ENCODE data around the gene IFIT3.

Gene IFIT3

DNA sequence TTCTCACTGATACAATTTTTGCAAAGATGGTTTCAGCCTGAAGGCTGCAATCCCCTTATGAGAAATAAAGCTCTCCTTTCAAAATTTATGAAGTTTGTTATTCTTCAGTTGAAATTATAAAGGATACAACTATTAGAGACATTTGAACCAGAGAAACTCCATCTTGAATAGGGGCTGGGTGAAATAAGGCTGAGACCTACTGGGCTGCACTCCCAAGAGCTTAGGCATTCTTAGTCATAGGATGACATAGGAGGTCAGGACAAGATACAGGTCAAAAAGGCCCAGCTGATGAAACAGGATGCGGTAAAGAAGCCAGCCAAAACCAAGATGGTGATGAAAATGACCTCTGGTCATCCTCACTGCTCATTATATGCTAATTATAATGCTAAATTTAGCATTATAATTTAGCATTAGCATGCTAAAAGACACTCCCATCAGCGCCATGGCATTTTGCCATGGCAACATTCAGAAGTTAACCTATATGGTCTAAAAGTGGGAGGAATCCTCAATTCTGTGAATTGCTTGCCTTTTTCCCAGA lies 27.7 kb downstream of the IFIT3 start:
- H3K4me1 ChIP-seq (ENCODE audit: control insufficient read depth, insufficient read depth, low read length) = peaks cover 4% of the 10 kb centered on the region
- H3K27ac ChIP-seq (ENCODE audit: low read depth, low read length) = no peak overlapping the region
- no peaks in the 10 kb centered on the region for H3K36me3 ChIP-seq (ENCODE audit: control insufficient read depth, insufficient read depth, low read length)

DNA sequence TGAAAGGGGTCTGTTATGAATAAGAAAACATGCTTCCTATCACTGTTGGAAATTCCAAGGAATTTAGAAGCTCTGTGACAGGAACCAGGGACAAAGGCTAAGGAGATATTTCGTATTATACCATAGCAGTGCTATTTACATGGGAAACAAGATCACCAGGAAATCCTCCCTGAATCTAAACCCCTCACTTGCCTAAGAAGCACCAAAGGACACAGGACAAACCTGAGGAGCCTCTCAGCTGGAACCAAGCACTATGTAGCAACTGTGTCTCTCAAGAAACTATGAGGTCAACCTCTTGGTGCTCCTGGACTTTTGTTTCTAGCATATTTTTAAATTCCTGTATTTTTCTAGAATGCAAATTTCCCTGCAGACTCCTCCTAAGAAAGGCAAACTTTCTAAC lies 29.3 kb downstream of the IFIT3 start:
- H3K36me3 ChIP-seq (ENCODE audit: control insufficient read depth, insufficient read depth, low read length) = no peaks in the 10 kb centered on the region
- H3K4me3 ChIP-seq (ENCODE audit: low read length) = no peak overlapping the region
- no peaks in the 10 kb centered on the region for H3K27me3 ChIP-seq (ENCODE audit: control insufficient read depth, insufficient read depth, low read length)
- no peak overlapping the region for H3K9ac ChIP-seq (ENCODE audit: low read length)
- no peak overlapping the region for H3K27ac ChIP-seq (ENCODE audit: low read depth, low read length)
- H3K4me1 ChIP-seq (ENCODE audit: control insufficient read depth, insufficient read depth, low read length) = no peaks in the 10 kb centered on the region

More for the DNA sequence above, 27.7 kb downstream of the IFIT3 start:
- Histone ChIP-seq H3K27me3 (ENCODE audit: control insufficient read depth, insufficient read depth, low read length) (no peaks in the 10 kb centered on the region), H3K9ac (ENCODE audit: low read length) (no peak overlapping the region), H3K4me3 (ENCODE audit: low read length) (no peak overlapping the region)

DNA sequence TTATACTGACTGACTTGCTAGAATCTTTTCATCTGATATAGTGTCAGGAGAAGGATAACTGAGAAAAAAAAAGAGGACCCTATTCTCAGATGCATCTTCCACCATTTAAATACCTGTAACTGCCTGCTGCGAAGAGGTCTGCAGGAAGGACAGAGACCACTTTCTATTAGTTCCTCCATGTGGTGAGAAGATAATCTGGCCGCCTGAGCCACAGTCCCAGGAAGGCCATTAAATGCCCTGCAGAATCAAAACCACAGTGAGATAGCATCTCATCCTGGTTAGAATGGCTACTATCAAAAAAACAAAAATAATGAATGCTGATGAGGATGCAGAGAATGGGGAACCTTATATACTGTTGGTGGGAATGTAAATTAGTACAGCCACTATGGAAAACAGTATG lies 30.2 kb downstream of the IFIT3 start:
- no peaks in the 10 kb centered on the region for H3K4me1 ChIP-seq (ENCODE audit: control insufficient read depth, insufficient read depth, low read length)
- H3K27me3 ChIP-seq (ENCODE audit: control insufficient read depth, insufficient read depth, low read length) = no peaks in the 10 kb centered on the region
- no peak overlapping the region for H3K27ac ChIP-seq (ENCODE audit: low read depth, low read length)
- no peak overlapping the region for H3K9ac ChIP-seq (ENCODE audit: low read length)
- no peaks in the 10 kb centered on the region for H3K36me3 ChIP-seq (ENCODE audit: control insufficient read depth, insufficient read depth, low read length)
- no peak overlapping the region for H3K4me3 ChIP-seq (ENCODE audit: low read length)

DNA sequence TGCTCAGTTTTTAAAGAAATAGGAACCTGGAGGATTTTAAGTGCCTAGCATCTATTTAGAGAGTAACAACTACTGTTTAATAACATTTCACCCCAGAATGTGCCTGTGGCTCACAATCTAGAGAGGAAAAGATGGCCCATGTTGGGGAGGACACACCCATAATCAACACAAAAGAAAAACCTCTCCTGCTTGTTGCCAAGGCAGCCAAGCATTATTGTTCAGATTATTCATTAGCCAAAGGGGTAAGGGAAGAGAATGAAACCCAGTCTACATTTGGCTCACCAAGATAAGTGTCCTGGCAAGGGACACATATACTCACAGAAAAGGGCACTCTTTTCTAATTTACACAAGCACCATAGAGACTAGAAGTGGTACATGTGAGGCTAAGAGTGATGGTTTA lies 32.4 kb downstream of the IFIT3 start:
- H3K4me3 ChIP-seq (ENCODE audit: low read length) = no peak overlapping the region
- no peak overlapping the region for H3K27ac ChIP-seq (ENCODE audit: low read depth, low read length)
- H3K27me3 ChIP-seq (ENCODE audit: control insufficient read depth, insufficient read depth, low read length) = no peaks in the 10 kb centered on the region
- H3K4me1 ChIP-seq (ENCODE audit: control insufficient read depth, insufficient read depth, low read length) = no peaks in the 10 kb centered on the region
- no peaks in the 10 kb centered on the region for H3K36me3 ChIP-seq (ENCODE audit: control insufficient read depth, insufficient read depth, low read length)
- H3K9ac ChIP-seq (ENCODE audit: low read length) = no peak overlapping the region

DNA sequence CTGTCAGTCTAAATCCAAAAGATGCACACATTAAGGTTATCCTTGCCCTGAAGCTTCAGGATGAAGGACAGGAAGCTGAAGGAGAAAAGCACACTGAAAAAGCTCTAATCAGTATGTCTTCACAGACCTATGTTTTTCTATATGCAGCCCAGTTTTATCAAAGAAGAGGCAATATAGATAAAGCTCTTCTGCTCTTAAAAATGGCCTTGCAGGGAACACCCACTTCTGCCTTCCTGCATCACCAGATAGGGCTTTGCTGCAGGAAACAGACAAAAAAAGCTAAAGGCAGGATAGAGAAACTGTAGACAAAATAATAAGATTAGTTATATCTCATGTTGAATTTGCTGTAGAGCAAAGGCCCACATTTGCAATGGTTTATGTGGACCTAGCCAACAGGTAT lies 35.1 kb downstream of the IFIT3 start:
- H3K27me3 ChIP-seq (ENCODE audit: control insufficient read depth, insufficient read depth, low read length) = no peaks in the 10 kb centered on the region
- no peak overlapping the region for H3K27ac ChIP-seq (ENCODE audit: low read depth, low read length)
- H3K4me1 ChIP-seq (ENCODE audit: control insufficient read depth, insufficient read depth, low read length) = no peaks in the 10 kb centered on the region
- no peak overlapping the region for H3K9ac ChIP-seq (ENCODE audit: low read length)
- no peak overlapping the region for H3K4me3 ChIP-seq (ENCODE audit: low read length)
- H3K36me3 ChIP-seq (ENCODE audit: control insufficient read depth, insufficient read depth, low read length) = no peaks in the 10 kb centered on the region

DNA sequence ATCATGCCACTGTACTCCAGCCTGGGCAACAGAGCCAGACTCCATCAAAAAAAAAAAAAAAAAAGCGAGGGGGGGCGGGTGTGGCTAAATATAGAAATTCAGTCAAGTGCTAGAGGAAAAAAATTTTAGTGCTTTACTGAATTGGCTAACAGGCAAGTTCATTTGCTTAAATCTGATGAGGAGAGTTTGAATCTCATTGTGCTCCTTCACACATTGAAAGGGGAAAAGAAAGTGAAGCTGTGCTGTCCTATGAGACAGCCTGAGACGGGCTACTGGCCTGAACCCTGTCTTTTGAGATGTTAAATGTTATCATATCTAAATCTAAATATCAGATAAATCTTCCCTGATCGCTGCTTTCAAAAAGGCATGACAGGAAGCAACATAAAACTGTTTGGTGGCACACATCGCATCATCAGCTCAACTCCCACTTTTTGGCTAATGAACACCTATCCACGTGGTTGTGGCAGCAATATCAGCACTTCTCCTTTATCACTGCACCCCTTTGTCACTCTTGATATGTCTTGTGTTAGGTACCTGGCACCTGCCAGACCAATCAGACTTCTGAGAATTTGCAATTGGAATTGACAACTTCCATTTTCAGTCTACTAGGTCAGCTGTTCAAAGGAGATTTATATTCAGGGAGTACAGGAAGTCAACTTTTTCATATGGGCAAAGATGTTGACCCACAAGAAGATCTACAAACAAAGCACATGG lies 36.1 kb downstream of the IFIT3 start:
- no peak overlapping the region for H3K4me3 ChIP-seq (ENCODE audit: low read length)
- no peaks in the 10 kb centered on the region for H3K27me3 ChIP-seq (ENCODE audit: control insufficient read depth, insufficient read depth, low read length)
- no peak overlapping the region for H3K9ac ChIP-seq (ENCODE audit: low read length)
- H3K4me1 ChIP-seq (ENCODE audit: control insufficient read depth, insufficient read depth, low read length) = no peaks in the 10 kb centered on the region
- H3K27ac ChIP-seq (ENCODE audit: low read depth, low read length) = no peak overlapping the region
- no peaks in the 10 kb centered on the region for H3K36me3 ChIP-seq (ENCODE audit: control insufficient read depth, insufficient read depth, low read length)

DNA sequence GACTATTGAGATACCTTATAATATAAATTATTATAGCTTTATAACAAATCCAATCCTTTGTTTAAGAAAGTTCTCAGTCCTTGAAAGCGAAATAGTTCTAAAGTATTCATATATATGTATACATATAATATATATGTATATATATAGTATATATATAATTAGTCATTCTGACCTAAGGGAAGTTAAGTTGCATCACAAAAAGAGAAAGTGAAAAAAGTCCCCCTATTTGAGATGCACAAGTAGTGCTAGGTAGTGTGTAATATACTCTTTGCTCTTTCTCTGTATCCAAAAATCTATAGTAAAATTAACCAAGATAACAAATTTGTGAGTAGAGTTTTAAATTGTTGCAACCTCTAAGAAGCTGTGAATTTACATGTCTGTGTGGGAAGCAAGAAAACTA lies 36.7 kb downstream of the IFIT3 start:
- no peak overlapping the region for H3K4me3 ChIP-seq (ENCODE audit: low read length)
- no peaks in the 10 kb centered on the region for H3K36me3 ChIP-seq (ENCODE audit: control insufficient read depth, insufficient read depth, low read length)
- H3K27me3 ChIP-seq (ENCODE audit: control insufficient read depth, insufficient read depth, low read length) = no peaks in the 10 kb centered on the region
- no peak overlapping the region for H3K9ac ChIP-seq (ENCODE audit: low read length)
- H3K4me1 ChIP-seq (ENCODE audit: control insufficient read depth, insufficient read depth, low read length) = no peaks in the 10 kb centered on the region
- no peak overlapping the region for H3K27ac ChIP-seq (ENCODE audit: low read depth, low read length)

DNA sequence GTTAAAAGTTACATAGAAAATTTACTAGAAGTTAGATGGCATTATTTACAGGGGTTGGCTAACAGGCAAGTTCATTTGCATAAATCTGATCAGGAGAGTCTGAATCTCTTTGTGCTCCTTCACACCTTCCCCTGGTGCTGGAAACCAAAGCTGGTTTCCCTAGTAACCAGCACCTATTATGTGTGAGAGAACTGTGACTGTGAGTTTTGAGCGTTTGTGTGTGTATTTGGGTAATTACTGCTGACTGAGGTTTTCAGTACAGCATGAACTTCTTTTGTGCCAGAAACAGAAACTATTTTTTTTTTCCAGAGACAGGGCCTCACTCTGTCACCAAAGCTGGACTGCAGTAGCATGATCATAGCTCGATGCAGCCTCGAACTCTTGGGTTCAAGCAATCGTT lies 39.7 kb downstream of the IFIT3 start:
- Histone ChIP-seq H3K27ac (ENCODE audit: low read depth, low read length) (no peak overlapping the region), H3K36me3 (ENCODE audit: control insufficient read depth, insufficient read depth, low read length) (no peaks in the 10 kb centered on the region), H3K9ac (ENCODE audit: low read length) (no peak overlapping the region), H3K4me1 (ENCODE audit: control insufficient read depth, insufficient read depth, low read length) (no peaks in the 10 kb centered on the region), H3K4me3 (ENCODE audit: low read length) (no peak overlapping the region), H3K27me3 (ENCODE audit: control insufficient read depth, insufficient read depth, low read length) (no peaks in the 10 kb centered on the region)

DNA sequence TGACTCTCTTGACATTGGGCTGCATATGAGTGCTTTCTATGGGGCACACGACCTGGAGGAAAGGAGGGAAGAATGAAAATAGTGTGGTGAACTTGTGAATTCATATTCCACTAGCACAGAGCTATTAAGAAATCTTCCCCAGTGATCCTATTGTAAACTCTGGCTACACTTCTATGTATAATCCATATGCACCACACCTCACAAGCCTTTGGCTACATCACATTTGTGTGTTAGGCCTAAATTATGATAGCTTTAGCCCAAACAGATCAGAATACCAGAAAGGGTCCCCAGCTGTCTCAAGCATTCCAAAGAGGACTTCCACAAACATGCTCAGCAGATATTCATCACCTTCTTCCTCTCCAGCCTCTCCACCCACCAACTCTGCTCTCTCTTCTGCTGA lies 40.3 kb downstream of the IFIT3 start:
- Histone ChIP-seq H3K4me1 (ENCODE audit: control insufficient read depth, insufficient read depth, low read length) (no peaks in the 10 kb centered on the region), H3K27ac (ENCODE audit: low read depth, low read length) (no peak overlapping the region), H3K36me3 (ENCODE audit: control insufficient read depth, insufficient read depth, low read length) (no peaks in the 10 kb centered on the region), H3K27me3 (ENCODE audit: control insufficient read depth, insufficient read depth, low read length) (no peaks in the 10 kb centered on the region), H3K9ac (ENCODE audit: low read length) (no peak overlapping the region), H3K4me3 (ENCODE audit: low read length) (no peak overlapping the region)

DNA sequence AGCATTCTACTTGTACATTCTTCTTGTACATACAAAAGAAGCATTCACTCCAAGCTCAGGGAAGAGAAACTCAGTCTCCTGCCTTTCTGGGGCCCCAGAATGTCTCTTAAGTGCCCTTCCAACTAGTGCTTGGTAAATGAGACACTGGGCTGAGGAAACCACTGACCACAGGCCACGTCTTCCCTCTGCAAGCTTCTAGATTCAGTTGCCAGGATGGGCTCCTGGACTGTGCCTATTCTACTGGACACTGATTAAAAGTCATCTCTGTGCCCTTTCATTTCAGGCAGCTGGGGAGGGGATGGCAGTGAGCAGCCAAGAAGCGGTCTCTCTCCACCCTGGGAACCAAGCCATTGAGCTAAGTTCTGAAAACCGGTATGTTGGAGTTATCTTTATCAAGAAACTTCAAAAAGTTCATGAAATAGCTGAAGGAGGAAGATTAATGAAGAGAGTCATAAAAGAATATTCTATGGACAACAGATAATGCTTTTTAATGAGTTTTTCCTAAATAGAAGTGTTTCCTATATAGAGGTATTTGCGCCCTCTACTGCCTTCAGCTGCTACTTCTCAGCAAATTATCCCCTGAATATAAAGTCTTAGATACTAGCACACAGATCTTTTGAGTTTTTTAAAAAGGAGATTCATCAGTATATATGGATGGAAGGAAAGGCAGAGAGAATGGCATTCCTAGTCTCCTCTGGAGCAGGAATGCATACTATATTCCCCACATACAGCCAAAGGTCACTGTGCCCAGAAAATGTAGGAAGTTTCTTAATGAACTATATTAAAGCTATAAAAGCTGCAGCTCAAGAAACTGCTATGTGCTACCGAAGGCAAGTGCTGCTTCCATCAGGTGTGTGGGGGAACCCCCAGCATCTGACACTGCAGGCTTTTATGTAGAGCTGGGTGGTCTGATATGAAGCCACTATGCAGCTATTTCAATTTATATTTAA lies 41.6 kb downstream of the IFIT3 start:
- no peak overlapping the region for H3K4me3 ChIP-seq (ENCODE audit: low read length)
- H3K36me3 ChIP-seq (ENCODE audit: control insufficient read depth, insufficient read depth, low read length) = no peaks in the 10 kb centered on the region
- no peak overlapping the region for H3K9ac ChIP-seq (ENCODE audit: low read length)
- H3K27ac ChIP-seq (ENCODE audit: low read depth, low read length) = no peak overlapping the region
- H3K27me3 ChIP-seq (ENCODE audit: control insufficient read depth, insufficient read depth, low read length) = no peaks in the 10 kb centered on the region
- H3K4me1 ChIP-seq (ENCODE audit: control insufficient read depth, insufficient read depth, low read length) = peaks cover 11% of the 10 kb centered on the region

DNA sequence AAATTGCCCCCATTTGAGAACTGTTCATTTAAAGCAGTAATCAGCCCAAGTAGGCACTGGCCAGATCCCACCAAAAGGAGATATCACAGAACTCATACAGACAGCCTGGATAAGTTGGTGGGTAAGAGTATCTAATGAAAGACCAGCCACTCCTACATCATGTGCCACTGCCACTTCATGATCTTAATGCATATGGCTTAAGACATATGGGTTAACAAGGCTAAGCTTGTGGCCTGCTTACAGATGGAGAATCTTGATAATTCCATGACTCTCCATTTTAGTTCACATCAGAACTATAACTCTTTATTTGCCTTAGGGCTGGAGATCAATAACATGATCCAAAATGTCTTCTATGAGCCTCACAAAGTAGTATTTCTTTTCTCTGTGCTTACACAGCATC lies 43.3 kb downstream of the IFIT3 start:
- H3K27me3 ChIP-seq (ENCODE audit: control insufficient read depth, insufficient read depth, low read length) = no peaks in the 10 kb centered on the region
- no peak overlapping the region for H3K27ac ChIP-seq (ENCODE audit: low read depth, low read length)
- no peak overlapping the region for H3K9ac ChIP-seq (ENCODE audit: low read length)
- peaks cover 18% of the 10 kb centered on the region for H3K4me1 ChIP-seq (ENCODE audit: control insufficient read depth, insufficient read depth, low read length)
- H3K36me3 ChIP-seq (ENCODE audit: control insufficient read depth, insufficient read depth, low read length) = no peaks in the 10 kb centered on the region
- H3K4me3 ChIP-seq (ENCODE audit: low read length) = no peak overlapping the region

DNA sequence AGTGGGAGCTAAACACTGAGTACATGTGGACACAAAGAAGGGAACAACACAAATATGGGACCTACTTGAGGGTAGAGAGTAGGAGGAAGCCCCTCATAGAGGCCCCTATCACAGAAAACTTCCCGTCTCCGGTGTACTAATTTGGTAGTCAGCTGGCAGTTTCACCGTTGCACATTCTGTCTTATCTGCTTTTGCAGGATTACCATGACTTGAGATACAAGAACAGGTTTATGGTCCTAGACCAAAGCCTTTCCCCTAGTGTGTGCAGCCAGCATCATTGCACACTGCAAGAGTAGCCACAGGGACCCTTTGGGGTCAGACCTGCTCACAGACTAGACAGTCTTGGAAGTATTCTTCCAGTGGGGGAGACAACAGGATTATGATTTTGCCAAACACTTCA lies 44.2 kb downstream of the IFIT3 start:
- Histone ChIP-seq H3K27ac (ENCODE audit: low read depth, low read length) (no peak overlapping the region), H3K4me3 (ENCODE audit: low read length) (no peak overlapping the region), H3K4me1 (ENCODE audit: control insufficient read depth, insufficient read depth, low read length) (peaks cover 18% of the 10 kb centered on the region), H3K36me3 (ENCODE audit: control insufficient read depth, insufficient read depth, low read length) (no peaks in the 10 kb centered on the region), H3K27me3 (ENCODE audit: control insufficient read depth, insufficient read depth, low read length) (no peaks in the 10 kb centered on the region), H3K9ac (ENCODE audit: low read length) (no peak overlapping the region)
